ENCODE measurements around the gene CDKN2AIPNL.
"Not testable (repeated sequence)": the region's sequence is repeated elsewhere in the genome, so short reads cannot be mapped to it uniquely, and the experiment has no call there.

Gene CDKN2AIPNL

GRCh38 chr5:134437847-134438581 lies 26.3 kb upstream of the CDKN2AIPNL start:
- DNase-seq = no peak

DNA sequence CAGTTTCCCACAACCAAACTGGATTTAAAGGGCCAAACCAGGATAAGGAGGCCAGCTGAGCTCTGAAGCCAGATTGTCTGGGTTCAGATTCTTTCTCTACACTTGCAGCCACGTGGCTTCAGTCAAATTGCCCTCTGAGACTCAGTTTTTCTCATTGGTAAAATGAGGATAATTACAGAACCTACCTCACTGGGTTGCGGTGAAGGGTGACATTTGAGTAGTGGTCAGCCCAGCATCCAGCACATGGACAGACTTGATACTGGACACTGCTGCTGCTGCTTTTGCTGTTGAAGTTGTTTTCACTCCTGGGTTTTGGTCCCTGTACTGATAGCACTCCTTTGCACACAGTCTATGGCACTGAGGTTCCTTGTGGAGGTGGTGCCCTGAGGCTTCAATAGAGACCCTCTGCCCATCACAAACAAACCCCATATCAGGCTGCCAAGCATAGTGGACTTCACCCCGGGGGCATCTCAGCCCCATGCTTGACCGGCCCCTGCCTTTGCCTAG lies 25.7 kb upstream of the CDKN2AIPNL start:
- DNase-seq = no peak

GRCh38 chr5:134436523-134437339 lies 25.1 kb upstream of the CDKN2AIPNL start:
- no peak for DNase-seq

- DNase-seq = no peak
Measured at GRCh38 chr5:134435560-134435959, 23.9 kb upstream of the CDKN2AIPNL start.

DNA sequence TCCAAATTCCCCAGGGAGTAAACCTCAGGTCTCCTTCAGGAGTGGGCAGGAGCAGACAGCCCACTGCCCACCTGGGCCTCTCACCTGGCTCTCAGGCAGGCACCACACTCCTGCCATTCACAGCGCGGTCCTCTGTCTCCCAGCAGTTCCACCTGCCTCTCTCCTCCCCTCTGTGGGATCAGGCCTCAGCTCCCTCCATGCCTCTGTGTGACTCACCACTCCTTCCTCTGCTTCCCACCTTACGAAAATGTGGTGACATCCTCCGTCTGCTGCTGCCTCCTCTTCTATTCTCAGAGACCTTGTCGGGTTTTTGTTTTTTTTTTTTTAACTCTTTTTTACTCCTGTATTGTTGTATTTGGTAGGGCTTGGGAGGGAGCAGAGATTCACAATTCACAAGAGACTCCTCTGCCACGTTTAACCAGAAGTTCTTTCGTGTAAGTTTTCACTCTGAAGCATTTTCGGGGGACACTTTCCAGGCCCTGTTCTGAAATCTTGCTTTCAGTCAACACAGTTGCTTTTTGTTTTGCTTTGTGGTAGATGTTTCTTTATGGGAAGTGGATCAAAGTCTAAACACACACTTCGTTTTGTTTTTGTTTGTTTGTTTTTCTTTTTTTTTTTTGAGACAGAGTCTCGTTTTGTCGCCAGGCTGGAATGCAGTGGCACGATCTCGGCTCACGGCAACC lies 21.1 kb upstream of the CDKN2AIPNL start:
- no peak for DNase-seq

DNA sequence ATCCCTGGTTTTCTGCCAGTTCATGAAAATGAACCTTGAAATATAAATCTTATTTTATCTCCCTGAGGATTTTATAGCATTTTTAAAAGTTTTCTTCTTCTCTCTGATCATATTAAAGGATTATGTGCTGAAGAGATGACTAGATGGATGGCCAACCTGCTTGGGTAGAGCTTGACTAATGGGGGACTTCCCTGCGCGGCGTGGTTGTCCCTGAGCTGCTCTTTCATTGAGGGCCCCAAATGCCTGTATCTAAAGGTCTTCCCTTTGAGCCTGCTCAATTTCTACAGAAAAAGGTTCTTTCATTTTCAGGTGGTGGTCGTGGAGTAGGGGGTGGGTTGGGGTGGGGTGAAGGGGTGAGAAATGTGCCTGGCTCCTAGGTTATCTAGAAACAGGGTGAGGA lies 20.5 kb upstream of the CDKN2AIPNL start:
- no peak for DNase-seq

GRCh38 chr5:134430001-134430569 lies 18.4 kb upstream of the CDKN2AIPNL start:
- no peak for DNase-seq

GRCh38 chr5:134427540-134428041 lies 15.9 kb upstream of the CDKN2AIPNL start:
- DNase-seq = no peak

DNA sequence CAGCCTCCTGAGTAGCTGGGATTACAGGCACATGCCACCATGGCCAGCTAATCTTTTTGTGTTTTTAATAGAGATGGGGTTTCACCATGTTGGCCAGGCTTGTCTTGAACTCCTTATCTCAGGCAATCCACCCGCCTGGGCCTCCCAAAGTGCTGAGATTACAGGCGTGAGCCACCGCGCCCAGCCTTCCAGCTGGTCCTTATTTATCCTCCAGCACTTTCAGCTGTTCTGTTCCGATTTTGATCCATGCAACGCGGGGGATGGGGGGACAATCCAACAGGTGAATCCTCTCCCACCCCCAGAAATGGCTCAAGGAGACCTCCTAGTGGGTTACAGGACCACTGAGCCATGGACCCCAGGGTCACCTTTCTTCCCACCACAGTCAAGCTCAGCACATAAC lies 14.7 kb upstream of the CDKN2AIPNL start:
- DNase-seq = no peak

DNA sequence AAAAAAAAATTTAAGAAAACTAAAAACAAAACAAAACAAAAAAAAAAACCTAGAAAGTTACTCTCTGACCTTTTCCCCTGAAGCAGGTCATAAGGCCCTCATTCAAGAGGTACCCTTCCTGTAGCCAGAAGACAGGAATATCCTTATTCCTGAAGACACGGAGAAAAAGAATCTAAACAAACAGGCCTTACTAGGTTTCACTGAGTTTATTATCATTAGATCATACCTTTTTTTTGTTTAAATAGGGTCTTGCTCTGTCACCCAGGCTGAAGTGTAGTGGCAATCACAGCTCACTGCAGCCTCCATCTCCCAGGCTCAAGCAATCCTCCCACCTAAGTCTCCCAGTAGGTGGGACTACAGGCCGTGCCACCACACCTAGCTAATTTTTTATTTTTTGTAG lies 11.7 kb upstream of the CDKN2AIPNL start:
- no peak for DNase-seq

DNA sequence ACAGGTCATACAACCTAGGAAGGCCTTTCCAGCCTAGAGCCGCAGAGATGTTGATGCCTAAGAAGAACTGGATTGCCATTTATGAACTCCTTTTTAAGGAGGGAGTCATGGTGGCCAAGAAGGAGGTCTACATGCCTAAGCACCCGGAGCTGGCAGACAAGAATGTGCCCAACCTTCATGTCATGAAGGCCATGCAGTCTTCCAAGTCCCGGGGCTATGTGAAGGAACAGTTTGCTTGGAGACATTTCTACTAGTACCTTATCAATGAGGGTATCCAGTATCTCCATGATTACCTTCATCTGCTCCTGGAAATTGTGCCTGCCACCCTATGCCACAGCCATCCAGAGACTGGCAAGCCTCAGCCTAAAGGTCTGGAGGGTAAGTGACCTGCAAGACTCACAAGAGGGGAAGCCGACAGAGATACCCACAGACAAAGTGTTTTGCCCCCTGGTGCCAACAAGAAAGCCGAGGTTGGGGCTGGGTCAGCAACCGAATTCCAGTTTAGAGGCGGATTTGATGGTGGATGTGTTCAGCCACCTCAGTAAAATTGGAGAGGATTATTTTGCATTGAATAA lies 11.2 kb upstream of the CDKN2AIPNL start:
- no peak for DNase-seq

- not testable (repeated sequence) for DNase-seq
Measured at GRCh38 chr5:134421038-134421437, 9.4 kb upstream of the CDKN2AIPNL start.

GRCh38 chr5:134420343-134420742 lies 8.7 kb upstream of the CDKN2AIPNL start:
- no peak for DNase-seq

DNA sequence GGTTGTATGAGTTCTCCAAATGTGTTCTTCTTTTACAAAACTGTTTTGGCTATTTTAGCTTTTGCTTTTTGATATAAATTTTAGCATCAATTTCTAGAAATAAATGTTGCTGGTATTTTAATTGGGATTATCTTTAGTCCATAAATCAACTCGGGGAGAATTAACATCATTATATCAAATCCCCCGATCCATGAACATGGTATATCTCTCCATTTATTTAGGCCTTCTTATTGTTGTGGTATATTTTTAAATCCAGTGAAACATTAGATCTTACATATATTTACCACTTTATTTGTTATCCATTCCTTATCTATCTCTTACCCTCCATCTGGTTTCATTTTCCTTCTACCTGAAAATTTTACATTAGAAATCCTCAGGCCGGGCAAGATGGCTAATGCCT lies 7.3 kb upstream of the CDKN2AIPNL start:
- no peak for DNase-seq

DNA sequence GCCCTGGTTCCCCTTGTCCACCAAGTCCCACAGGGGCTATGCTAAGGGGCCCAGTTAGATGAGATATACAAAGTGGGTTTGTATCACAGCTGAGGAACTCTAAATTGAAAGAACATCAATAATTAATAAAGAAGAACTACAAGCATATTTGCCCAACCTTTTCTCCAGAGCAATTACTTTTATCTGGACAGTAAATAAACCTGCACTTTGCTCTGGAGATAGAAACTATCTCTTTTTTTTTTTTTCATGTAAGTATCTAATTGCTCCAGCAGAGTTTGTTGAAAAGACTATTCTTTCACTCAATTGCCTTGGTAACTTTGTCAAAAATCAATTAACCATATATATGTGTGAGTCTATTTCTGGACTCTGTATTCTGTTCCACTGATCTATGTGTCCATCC lies 6.0 kb upstream of the CDKN2AIPNL start:
- DNase-seq = no peak

- no peak for DNase-seq
Measured at GRCh38 chr5:134413046-134413445, 1.4 kb upstream of the CDKN2AIPNL start.

GRCh38 chr5:134411228-134411545 lies 494 bp downstream of the CDKN2AIPNL start:
- DNase-seq = no peak

GRCh38 chr5:134410822-134411221 lies 859 bp downstream of the CDKN2AIPNL start:
- DNase-seq = no peak

DNA sequence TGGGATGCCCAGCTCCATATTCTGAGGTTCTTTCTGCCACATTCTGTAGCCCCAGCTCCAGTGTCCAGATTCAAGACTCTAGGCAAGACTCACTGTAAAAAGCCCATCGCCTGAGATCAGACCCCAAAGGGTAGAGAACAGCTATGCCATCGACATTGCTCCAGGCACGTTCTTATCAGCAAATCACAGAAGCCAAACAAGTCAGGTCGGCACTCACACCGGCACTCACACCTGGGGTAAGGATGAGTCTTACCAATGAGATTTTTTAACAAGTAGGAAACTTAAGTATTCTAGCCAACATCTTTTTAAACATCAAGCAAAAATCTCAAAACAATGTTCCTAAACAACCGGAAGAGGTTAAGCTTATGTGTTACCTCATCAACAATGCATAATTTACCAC lies 2.4 kb downstream of the CDKN2AIPNL start:
- DNase-seq = no peak

- no peak for DNase-seq
Measured at GRCh38 chr5:134406390-134406789, 5.3 kb downstream of the CDKN2AIPNL start.

- no peak for DNase-seq
Measured at GRCh38 chr5:134403951-134404350, 7.7 kb downstream of the CDKN2AIPNL start.

DNA sequence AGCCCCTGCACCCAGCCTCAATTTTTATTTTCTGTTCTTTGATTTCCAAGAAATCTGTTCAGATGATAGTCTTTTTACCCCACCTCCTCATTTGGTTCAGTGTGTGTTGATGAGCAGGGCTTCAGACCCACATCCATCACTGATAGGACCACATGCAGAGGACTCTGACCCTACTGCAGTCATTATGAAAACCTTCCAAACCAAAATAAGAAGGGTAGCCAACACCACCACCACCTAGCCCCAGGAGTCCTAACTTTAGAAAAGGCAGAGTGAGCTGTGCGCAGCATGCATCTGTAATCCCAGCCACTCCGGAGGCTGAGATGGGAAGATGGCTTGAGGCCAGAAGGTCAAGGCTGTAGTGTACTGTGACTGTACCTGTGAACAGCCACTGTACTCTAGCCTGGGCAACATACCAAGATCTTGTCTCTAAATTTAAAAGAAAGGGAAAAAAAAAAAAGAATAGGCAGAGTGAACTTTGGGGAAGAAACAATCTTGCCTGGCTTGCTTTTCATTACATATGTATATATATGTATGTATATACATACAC lies 13.0 kb downstream of the CDKN2AIPNL start:
- DNase-seq = no peak

DNA sequence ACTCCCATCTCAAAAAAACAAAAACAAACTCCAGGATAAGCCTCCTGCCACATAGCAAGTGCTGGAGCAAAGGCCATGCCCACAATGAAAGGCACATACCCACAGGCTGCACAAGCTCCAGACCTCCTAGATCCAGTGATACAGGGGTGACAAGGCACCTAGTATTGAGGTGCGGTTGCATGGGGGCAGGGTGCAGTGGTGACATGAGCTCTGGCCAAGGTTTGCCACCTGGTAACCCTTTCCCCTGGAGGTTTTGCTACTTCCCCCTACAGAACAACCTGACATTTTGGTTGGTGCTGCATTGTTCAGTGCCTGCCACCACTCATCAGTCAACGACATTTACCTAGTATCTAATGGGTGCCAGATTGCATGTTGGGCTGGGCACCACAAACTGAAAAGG lies 14.5 kb downstream of the CDKN2AIPNL start:
- DNase-seq = no peak

Data from SIG-M5 (cell line).